GM12892 (cell line): Measurements from ENCODE around the gene LOXHD1.

ENCODE experiments used
- POLR2A ChIP-seq: IDR thresholded peaks from 2 replicates; pipeline ENCODE4 v1.6.1; 2011; ENCODE audit warnings: low read depth, low read length, control low read depth
- POLR2AphosphoS5 ChIP-seq: IDR thresholded peaks from 2 replicates; pipeline ENCODE4 v1.6.1; 2011; ENCODE audit warnings: low read depth, low read length, control low read depth
- TAF1 ChIP-seq: IDR thresholded peaks from 2 replicates; pipeline ENCODE4 v1.6.1; 2011; ENCODE audit warnings: low read depth, mild to moderate bottlenecking, control low read depth, low read length, borderline replicate concordance

GRCh38 chr18:46702471-46702870, 45.5 kb upstream of the LOXHD1 start:
- TF ChIP-seq POLR2A = no peak
- TF ChIP-seq TAF1 = no peak
- no peak for TF ChIP-seq POLR2AphosphoS5
